GM23338 (cell line): ENCODE measurements around the gene CD68. TPM values are rescaled to one million over a fixed set of nuclear protein-coding genes. Genes with fewer than 3 reads are reported as not detected.

ENCODE experiments used
- ATAC-seq: fragments of 200-7000 bp; cut with Tn5 transposase; 3 replicates; pipeline ENCODE4 v1.9.1; 2020
- DNase-seq: peaks from one replicate; pipeline ENCODE4 v3.0.0-alpha.2; 2015; ENCODE audit warnings: low spot score
- H2AFZ ChIP-seq: fragments of 200-600 bp; sonication (generic); 2 replicates; pipeline ENCODE4 v1.8.0; 2016; ENCODE audit warnings: antibody characterized with exemption, mild to moderate bottlenecking, moderate library complexity
- H3F3A ChIP-seq: fragments of 200-600 bp; sonication (generic); replicated peaks from 2 replicates; pipeline ENCODE4 v1.8.0; 2017; ENCODE audit warnings: antibody characterized with exemption, mixed run types, low read depth
- H3K27ac ChIP-seq: fragments of 200-600 bp; sonication (generic); 2 replicates; pipeline ENCODE4 v1.6.1; 2016; ENCODE audit warnings: low read depth
- H3K27me3 ChIP-seq: fragments of 200-600 bp; sonication (generic); 2 replicates; pipeline ENCODE4 v1.8.0; 2016; ENCODE audit warnings: mild to moderate bottlenecking, mixed run types, moderate library complexity; ENCODE audit not compliant: insufficient read depth
- H3K36me3 ChIP-seq: fragments of 200-600 bp; sonication (generic); 2 replicates; pipeline ENCODE4 v1.8.0; 2016; ENCODE audit warnings: mild to moderate bottlenecking; ENCODE audit not compliant: insufficient read depth
- H3K4me1 ChIP-seq: fragments of 200-600 bp; sonication (generic); 2 replicates; pipeline ENCODE4 v1.8.0; 2016; ENCODE audit warnings: mild to moderate bottlenecking, moderate library complexity; ENCODE audit not compliant: insufficient read depth
- H3K4me2 ChIP-seq: fragments of 200-600 bp; sonication (generic); 2 replicates; pipeline ENCODE4 v1.7.1; 2017; ENCODE audit warnings: mixed run types
- H3K4me3 ChIP-seq: fragments of 200-600 bp; sonication (generic); 2 replicates; pipeline ENCODE4 v1.6.1; 2016; ENCODE audit warnings: mixed run types
- H3K79me2 ChIP-seq: fragments of 200-600 bp; sonication (generic); replicated peaks from 2 replicates; pipeline ENCODE4 v1.8.0; 2017; ENCODE audit warnings: mild to moderate bottlenecking; ENCODE audit not compliant: insufficient read depth
- H3K9me2 ChIP-seq: fragments of 200-600 bp; sonication (generic); 2 replicates; pipeline ENCODE4 v1.8.0; 2017; ENCODE audit not compliant: insufficient read depth
- H4K20me1 ChIP-seq: fragments of 200-600 bp; sonication (generic); replicated peaks from 2 replicates; pipeline ENCODE4 v1.8.0; 2017; ENCODE audit warnings: mild to moderate bottlenecking; ENCODE audit not compliant: insufficient read depth
- H3K27ac Mint-ChIP-seq: 2 replicates; pipeline ENCODE4 v1.8.0; 2020; ENCODE audit warnings: inconsistent platforms, mild to moderate bottlenecking, moderate library complexity, mixed read lengths
- H3K27me3 Mint-ChIP-seq: 3 replicates; pipeline ENCODE4 v1.8.0; 2022; ENCODE audit warnings: low read depth, mild to moderate bottlenecking, moderate library complexity, mixed read lengths, inconsistent platforms; ENCODE audit not compliant: insufficient read depth, poor library complexity
- H3K36me3 Mint-ChIP-seq: 3 replicates; pipeline ENCODE4 v1.8.0; 2021; ENCODE audit warnings: low read depth, mild to moderate bottlenecking, inconsistent platforms, moderate library complexity, mixed read lengths
- H3K4me1 Mint-ChIP-seq: 3 replicates; pipeline ENCODE4 v1.8.0; 2020; ENCODE audit warnings: mild to moderate bottlenecking, inconsistent platforms, mixed read lengths
- H3K4me3 Mint-ChIP-seq: 3 replicates; pipeline ENCODE4 v1.8.0; 2021; ENCODE audit warnings: moderate library complexity, mild to moderate bottlenecking, inconsistent platforms, mixed read lengths
- H3K9me3 Mint-ChIP-seq: 3 replicates; pipeline ENCODE4 v1.8.0; 2020; ENCODE audit warnings: moderate library complexity, mild to moderate bottlenecking, inconsistent platforms, mixed read lengths
- ETS1 ChIP-seq: IDR thresholded peaks from 2 replicates; pipeline ENCODE4 v1.6.1; 2016; ENCODE audit warnings: antibody characterized with exemption
- POLR2AphosphoS5 ChIP-seq: IDR thresholded peaks from 2 replicates; pipeline ENCODE4 v1.6.1; 2016; ENCODE audit warnings: antibody characterized with exemption, low read depth
- ZNF462 ChIP-seq: fragments of 250-450 bp; sonication (Bioruptor Pico); IDR thresholded peaks from 2 replicates; pipeline ENCODE4 v1.5.0; 2020; ENCODE audit warnings: mild to moderate bottlenecking, moderate library complexity
- polyA plus RNA-seq: library from polyadenylated mRNA; unstranded; fragments of >200 nt; fragmentation: Nextera tagmentation; extraction: Ambion mirVana; gene quantifications from 2 replicates; pipeline ENCODE4 v1.2.1, GENCODE V29; 2016
- total RNA-seq: library from RNA; depleted of rRNA; stranded (reverse); fragments of >200 nt; shearing (Covaris generic); gene quantifications from 2 replicates; pipeline ENCODE4 v1.2.3, GENCODE V29; 2014

The CD68 gene
- total and polyA plus RNA-seq, 2 experiments from 2014 or later: not detected

- no peaks in the 10 kb centered on the region for H3K9me2 ChIP-seq
- Mint-ChIP-seq H3K36me3 (peaks cover 93% of the 10 kb centered on the region), H3K27ac (peak overlapping the region; percentile 64), H3K4me3 (peak overlapping the region; percentile 90; the same call in 1 of the 3 replicates), H3K9me3 (peaks cover 16% of the 10 kb centered on the region; the same call in 2 of the 3 replicates), H3K27me3 (peaks cover 62% of the 10 kb centered on the region), H3K4me1 (peaks cover 70% of the 10 kb centered on the region)
- H3K27ac ChIP-seq: peak overlapping the region; percentile 97
- H3F3A ChIP-seq: peaks cover 82% of the 10 kb centered on the region
- H3K36me3 ChIP-seq: peaks cover 46% of the 10 kb centered on the region
- peaks cover 59% of the 10 kb centered on the region for H3K79me2 ChIP-seq
- peaks cover 40% of the 10 kb centered on the region for H3K4me1 ChIP-seq
- H3K27me3 ChIP-seq: no peaks in the 10 kb centered on the region
- no peak overlapping the region for H3K4me2 ChIP-seq
- H4K20me1 ChIP-seq: peaks cover 40% of the 10 kb centered on the region
- no peak overlapping the region for H2AFZ ChIP-seq
- no peak for TF ChIP-seq ZNF462 (CRISPR knock-in tag)
- TF ChIP-seq POLR2AphosphoS5: peak; percentile 20; the same call in 1 of the 2 replicates
- no peak for TF ChIP-seq ETS1
- H3K4me3 ChIP-seq: no peak overlapping the region
- ATAC-seq: no peak
- DNase-seq: no peak
These were observed 1.9 kb upstream of the CD68 start for GRCh38 chr17:7577327-7578199.
